Breast epithelium (tissue), 4 donors: ENCODE measurements around the gene PIP4K2C. TPM values are rescaled to one million over a fixed set of nuclear protein-coding genes. Genes with fewer than 3 reads are reported as not detected.

ENCODE experiments used
- DNase-seq, 2 donors: peaks; one replicate each; pipeline ENCODE4 v3.0.0-alpha.2; 2019; ENCODE audit warnings: low spot score in 2 of 2
- H3K27ac ChIP-seq, 2 donors: fragments of 200-600 bp; sonication (generic) in 1 of 2; one replicate each; pipeline ENCODE4 v1.5.1; 2016 to 2019; ENCODE audit warnings: mild to moderate bottlenecking in 1 of 2
- H3K27me3 ChIP-seq, 2 donors: fragments of 200-600 bp; sonication (generic) in 1 of 2; one replicate each; pipeline versions ENCODE4 v1.5.1 to v1.6.0; 2017 to 2019; ENCODE audit warnings: control low read depth in 1 of 2, mild to moderate bottlenecking in 1 of 2
- H3K36me3 ChIP-seq: fragments of 200-600 bp; one replicate; pipeline ENCODE4 v1.5.1; 2019
- H3K4me1 ChIP-seq, 2 donors: fragments of 200-600 bp; sonication (generic); one replicate each; pipeline ENCODE4 v1.5.1; 2016 to 2019; ENCODE audit warnings: control low read depth in 1 of 2
- H3K4me3 ChIP-seq, 3 donors: fragments of 200-600 bp; sonication (generic); 1 replicate in 2 of 3; 2 replicates in 1 of 3; pipeline ENCODE4 v1.5.1; 2016 to 2019; ENCODE audit warnings: mild to moderate bottlenecking in 3 of 3, moderate library complexity in 2 of 3
- H3K9me3 ChIP-seq, 2 donors: fragments of 200-600 bp; sonication (generic) in 1 of 2; one replicate each; pipeline ENCODE4 v1.5.1; 2016 to 2019; ENCODE audit warnings: control low read depth in 1 of 2
- POLR2A ChIP-seq: fragments of 450-650 bp; IDR thresholded peaks from one replicate; pipeline ENCODE4 v1.6.1; 2016; ENCODE audit warnings: antibody characterized with exemption, mild to moderate bottlenecking, moderate library complexity
- POLR2AphosphoS5 ChIP-seq, 3 donors: sonication (generic); formaldehyde crosslinking; IDR thresholded peaks; one replicate each; pipeline ENCODE4 v1.6.1; 2017; ENCODE audit warnings: antibody characterized with exemption in 3 of 3
- intact Hi-C: fragments of 100-400 bp; cut with DNase I; formaldehyde crosslinking; loops from one replicate; pipeline ENCODE4 v1.15.1; 2023; ENCODE audit warnings: low total_unique reads
- total RNA-seq, 3 donors: library from RNA; depleted of rRNA; stranded (reverse); fragments of >200 nt; gene quantifications; one replicate each; pipeline ENCODE4 v1.1.0, GENCODE V29; 2016
- TF ChIP-seq, protein P1 (sequence below), 3 donors: fragments of 450-650 bp; IDR thresholded peaks; one replicate each; pipeline ENCODE4 v1.5.1; 2016 to 2017; ENCODE audit warnings: antibody characterized with exemption in 3 of 3, mild to moderate bottlenecking in 3 of 3, moderate library complexity in 3 of 3

PIP4K2C gene
- total RNA-seq, 3 donors from 2014 or later, result 13.8 to 26.9 (median 24.6) TPM

- Histone ChIP-seq H3K36me3 (no peaks in the 10 kb centered on the region), H3K27ac (no peak overlapping the region), H3K4me1 (peaks cover 6 to 7% of the 10 kb centered on the region in 2 donors), H3K27me3 (peaks cover 0 to 11% of the 10 kb centered on the region in 2 donors), H3K4me3 (peak overlapping the region; percentile 16 to 74 (median 53)), H3K9me3 (no peaks in the 10 kb centered on the region)
- TF ChIP-seq, protein P1, sequence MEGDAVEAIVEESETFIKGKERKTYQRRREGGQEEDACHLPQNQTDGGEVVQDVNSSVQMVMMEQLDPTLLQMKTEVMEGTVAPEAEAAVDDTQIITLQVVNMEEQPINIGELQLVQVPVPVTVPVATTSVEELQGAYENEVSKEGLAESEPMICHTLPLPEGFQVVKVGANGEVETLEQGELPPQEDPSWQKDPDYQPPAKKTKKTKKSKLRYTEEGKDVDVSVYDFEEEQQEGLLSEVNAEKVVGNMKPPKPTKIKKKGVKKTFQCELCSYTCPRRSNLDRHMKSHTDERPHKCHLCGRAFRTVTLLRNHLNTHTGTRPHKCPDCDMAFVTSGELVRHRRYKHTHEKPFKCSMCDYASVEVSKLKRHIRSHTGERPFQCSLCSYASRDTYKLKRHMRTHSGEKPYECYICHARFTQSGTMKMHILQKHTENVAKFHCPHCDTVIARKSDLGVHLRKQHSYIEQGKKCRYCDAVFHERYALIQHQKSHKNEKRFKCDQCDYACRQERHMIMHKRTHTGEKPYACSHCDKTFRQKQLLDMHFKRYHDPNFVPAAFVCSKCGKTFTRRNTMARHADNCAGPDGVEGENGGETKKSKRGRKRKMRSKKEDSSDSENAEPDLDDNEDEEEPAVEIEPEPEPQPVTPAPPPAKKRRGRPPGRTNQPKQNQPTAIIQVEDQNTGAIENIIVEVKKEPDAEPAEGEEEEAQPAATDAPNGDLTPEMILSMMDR (IDR thresholded peaks at IDR 0.05), result no peak
- no peak for TF ChIP-seq POLR2A
- DNase-seq, result no peak
- intact Hi-C loops, result no loop called here
Observed at GRCh38 chr12:57549203-57549908, 41.6 kb upstream of the PIP4K2C start.

GRCh38 chr12:57549909-57550640, 40.9 kb upstream of the PIP4K2C start, which contains the start of gene KIF5A:
KIF5A (plus strand) TSS chr12:57550044; CDS start chr12:57550272, 228 bp downstream.
- Histone ChIP-seq H3K27me3 (peaks cover 0 to 11% of the 10 kb centered on the region in 2 donors), H3K27ac (no peak within 1 kb of the TSS), H3K4me1 (peaks cover 6 to 7% of the 10 kb centered on the region in 2 donors), H3K36me3 (no peaks in the 10 kb centered on the region), H3K4me3 (peak within 1 kb of the TSS; percentile 16 to 74 (median 53)), H3K9me3 (no peaks in the 10 kb centered on the region)
- intact Hi-C loops, result no loop called here
- DNase-seq, result no peak
- TF ChIP-seq POLR2A (no peak), POLR2AphosphoS5 (IDR thresholded peaks at IDR 0.05) (no peak)
- TF ChIP-seq, protein P1 (IDR thresholded peaks at IDR 0.05), result no peak

DNA sequence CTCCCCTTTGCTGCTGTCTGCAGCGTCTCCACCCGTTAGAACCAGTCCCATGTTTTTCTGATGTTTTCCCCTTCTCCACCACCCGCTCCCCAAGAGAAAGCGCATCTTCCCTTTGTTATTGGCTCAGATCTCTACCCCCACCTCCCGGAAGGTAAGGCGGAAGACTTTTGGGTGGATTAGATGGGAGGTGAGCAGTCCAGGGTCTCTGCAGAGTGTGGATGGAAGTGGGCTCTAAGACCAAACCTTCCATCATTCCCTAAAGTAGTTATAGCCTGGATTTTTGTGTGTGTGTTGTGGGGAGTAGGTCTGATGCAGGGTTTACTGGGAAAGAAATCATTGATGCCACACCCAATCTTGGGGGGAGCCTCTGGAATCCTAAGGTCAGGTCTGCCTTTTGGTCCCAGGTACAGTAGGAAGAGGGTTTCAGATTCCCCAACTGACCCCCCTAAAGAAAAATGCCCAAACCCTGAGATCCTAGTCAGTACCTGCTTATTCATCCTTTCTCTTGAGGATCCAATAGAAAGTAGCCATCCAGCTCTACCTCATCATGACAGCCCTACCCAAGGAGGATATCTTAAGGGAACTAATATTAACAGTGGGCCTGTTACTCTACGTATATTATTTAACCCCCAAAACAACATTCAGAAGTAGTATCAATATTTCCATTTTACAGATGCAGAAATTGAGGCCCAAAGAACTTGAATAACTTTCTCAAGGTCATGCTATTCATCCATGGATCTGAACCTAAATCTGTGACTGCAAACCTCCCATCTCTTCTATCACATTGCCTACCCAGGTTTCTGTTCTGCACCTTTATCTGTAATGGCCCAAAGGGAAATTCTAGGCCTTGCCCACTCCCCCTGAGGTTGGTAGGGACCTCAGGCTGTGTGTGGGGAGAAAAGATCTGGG, 40.1 kb upstream of the PIP4K2C start:
- Histone ChIP-seq H3K27ac (no peak overlapping the region), H3K4me3 (peak overlapping the region in 2 of 3 donors; percentile 53 to 74), H3K4me1 (peaks cover 2 to 3% of the 10 kb centered on the region in 2 donors), H3K36me3 (no peaks in the 10 kb centered on the region), H3K27me3 (peaks cover 0 to 11% of the 10 kb centered on the region in 2 donors), H3K9me3 (no peaks in the 10 kb centered on the region)
- TF ChIP-seq, protein P1 (IDR thresholded peaks at IDR 0.05), result no peak
- no peak for TF ChIP-seq POLR2A
- no peak for TF ChIP-seq POLR2AphosphoS5 (IDR thresholded peaks at IDR 0.05)
- no peak for DNase-seq
- intact Hi-C loops, result no loop called here

DNA sequence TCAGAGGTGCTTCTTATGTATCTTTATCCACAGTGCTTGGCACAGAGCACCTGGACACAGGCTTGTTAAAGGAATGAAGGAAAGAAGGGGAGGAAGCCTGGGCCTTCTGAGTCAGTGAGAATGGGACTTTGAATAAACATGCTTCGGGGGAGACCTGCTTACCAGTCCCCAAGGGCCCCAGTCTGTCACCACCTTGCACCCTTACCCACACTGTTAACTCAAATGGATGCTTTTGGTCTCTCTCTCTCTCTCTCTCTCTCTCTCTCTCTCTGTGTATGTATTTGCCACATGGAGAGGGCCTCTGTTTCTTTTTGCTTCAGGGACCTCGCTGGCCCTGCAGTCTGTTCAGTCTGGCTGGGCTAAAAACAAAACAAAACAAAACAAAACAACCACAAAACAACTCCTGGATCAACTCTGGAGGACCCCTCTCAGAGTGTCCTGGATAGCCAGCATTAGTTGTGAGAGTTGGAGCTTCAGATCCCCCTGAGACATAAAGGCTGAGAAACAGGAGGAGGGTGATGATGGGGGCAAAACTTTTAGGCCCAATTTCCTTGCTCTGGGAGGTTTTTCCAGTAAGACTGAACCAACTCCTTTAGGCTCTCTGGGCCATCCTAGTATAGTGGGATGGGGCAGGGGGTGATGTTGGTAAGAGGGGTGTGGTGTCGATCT, 39.2 kb upstream of the PIP4K2C start:
- peaks cover 0 to 11% of the 10 kb centered on the region in 2 donors for H3K27me3 ChIP-seq
- DNase-seq, result no peak
- H3K27ac ChIP-seq, result no peak overlapping the region
- H3K36me3 ChIP-seq, result no peaks in the 10 kb centered on the region
- intact Hi-C loops, result no loop called here
- no peaks in the 10 kb centered on the region for H3K4me1 ChIP-seq
- TF ChIP-seq, protein P1 (IDR thresholded peaks at IDR 0.05), result no peak
- no peak for TF ChIP-seq POLR2AphosphoS5 (IDR thresholded peaks at IDR 0.05)
- TF ChIP-seq POLR2A, result no peak
- H3K9me3 ChIP-seq, result no peaks in the 10 kb centered on the region
- no peak overlapping the region for H3K4me3 ChIP-seq
